NCI-H526 treated with DMSO at 0.1 percent for 48 hours (cell line): Measurements from ENCODE around the gene BCKDHA.
"Not testable (repeated sequence)": the region's sequence is repeated elsewhere in the genome, so short reads cannot be mapped to it uniquely, and the experiment has no call there.

Experiments used
- DNase-seq: peaks from one replicate; lab custom pipeline; 2025; lab: John Stamatoyannopoulos, UW

The BCKDHA gene

GRCh38 chr19:41405776-41406175 is 8.2 kb downstream of the BCKDHA start:
- DNase-seq: no peak

- DNase-seq: no peak
These were observed 9.7 kb downstream of the BCKDHA start for GRCh38 chr19:41407271-41407670.

- DNase-seq: no peak
These were observed 10.6 kb downstream of the BCKDHA start for GRCh38 chr19:41408256-41408655.

- not testable (repeated sequence) for DNase-seq
These were observed 11.2 kb downstream of the BCKDHA start for GRCh38 chr19:41408846-41409245.

- DNase-seq: no peak
These were observed 11.7 kb downstream of the BCKDHA start for GRCh38 chr19:41409288-41409687.

GRCh38 chr19:41410336-41411054 is 12.9 kb downstream of the BCKDHA start:
- DNase-seq: no peak

- DNase-seq: no peak
These were observed 13.7 kb downstream of the BCKDHA start for GRCh38 chr19:41411100-41411967.

- no peak for DNase-seq
These were observed 14.3 kb downstream of the BCKDHA start for GRCh38 chr19:41411968-41412265.

- DNase-seq: no peak
These were observed 15.3 kb downstream of the BCKDHA start for GRCh38 chr19:41412953-41413352.

GRCh38 chr19:41413947-41414346 is 16.3 kb downstream of the BCKDHA start:
- DNase-seq: no peak

- DNase-seq: no peak
These were observed 16.8 kb downstream of the BCKDHA start for GRCh38 chr19:41414461-41414860.

GRCh38 chr19:41415154-41415571 is 17.5 kb downstream of the BCKDHA start:
- DNase-seq: no peak

- no peak for DNase-seq
These were observed 18.6 kb downstream of the BCKDHA start for GRCh38 chr19:41416194-41416674.

GRCh38 chr19:41420101-41420880 is 22.7 kb downstream of the BCKDHA start:
- no peak for DNase-seq

- no peak for DNase-seq
These were observed 23.7 kb downstream of the BCKDHA start for GRCh38 chr19:41421314-41421713.

- no peak for DNase-seq
These were observed 24.4 kb downstream of the BCKDHA start for GRCh38 chr19:41421973-41422372.

- DNase-seq: no peak
These were observed 24.8 kb downstream of the BCKDHA start for GRCh38 chr19:41422456-41422855.

- no peak for DNase-seq
These were observed 25.3 kb downstream of the BCKDHA start for GRCh38 chr19:41422955-41423354.

GRCh38 chr19:41424335-41425173 is 26.9 kb downstream of the BCKDHA start:
- DNase-seq: no peak

- no peak for DNase-seq
These were observed 27.8 kb downstream of the BCKDHA start for GRCh38 chr19:41425174-41426115.
